Esophagus squamous epithelium (tissue), 5 donors: Measurements from ENCODE around the gene GBP6. TPM values are rescaled to one million over a fixed set of nuclear protein-coding genes. Genes with fewer than 3 reads are reported as not detected.

ENCODE experiments used
- DNase-seq: peaks from one replicate; lab custom pipeline; 2025; lab: John Stamatoyannopoulos, UW
- H3K27ac ChIP-seq, 4 donors: fragments of 200-600 bp; sonication (generic); one replicate each; pipeline ENCODE4 v1.5.1; 2016 to 2019; ENCODE audit warnings: mild to moderate bottlenecking in 1 of 4
- H3K27me3 ChIP-seq, 4 donors: fragments of 200-600 bp; sonication (generic); 1 replicate in 3 of 4; 2 replicates in 1 of 4; pipeline versions ENCODE4 v1.5.1 to v1.6.0; 2017 to 2021; ENCODE audit warnings: antibody characterized with exemption in 1 of 4
- H3K36me3 ChIP-seq, 3 donors: fragments of 200-600 bp; sonication (generic); one replicate each; pipeline ENCODE4 v1.5.1; 2016 to 2019
- H3K4me1 ChIP-seq, 3 donors: fragments of 200-600 bp; sonication (generic); one replicate each; pipeline ENCODE4 v1.5.1; 2017 to 2019
- H3K4me3 ChIP-seq, 4 donors: fragments of 200-600 bp; sonication (generic); 1 replicate in 3 of 4; 2 replicates in 1 of 4; pipeline ENCODE4 v1.5.1; 2016 to 2019; ENCODE audit warnings: mild to moderate bottlenecking in 2 of 4, moderate library complexity in 1 of 4
- H3K9me3 ChIP-seq, 3 donors: fragments of 200-600 bp; sonication (generic); one replicate each; pipeline ENCODE4 v1.5.1; 2016 to 2019
- CTCF ChIP-seq, 6 experiments: fragments of 450-650 bp in 4 of 6; fragments of 200-600 bp in 2 of 6; sonication (generic) in 2 of 6; IDR thresholded peaks; one replicate each; pipeline ENCODE4 v1.5.1; 2016 to 2019; ENCODE audit warnings: antibody characterized with exemption in 6 of 6, mild to moderate bottlenecking in 4 of 6, moderate library complexity in 4 of 6
- POLR2A ChIP-seq, 4 donors: fragments of 450-650 bp; IDR thresholded peaks; one replicate each; pipeline ENCODE4 v1.6.1; 2017; ENCODE audit warnings: antibody characterized with exemption in 4 of 4, mild to moderate bottlenecking in 4 of 4, moderate library complexity in 3 of 4
- WGBS, 2 donors: methylation state at CpG; one replicate each; pipeline ENCODE4 v1.1.5; 2018; 5-methylcytosine and 5-hydroxymethylcytosine counted together
- intact Hi-C: fragments of 100-400 bp; cut with DNase I; formaldehyde crosslinking; loops from one replicate; pipeline ENCODE4 v1.15.0; 2022
- total RNA-seq, 4 donors: library from RNA; depleted of rRNA; stranded (reverse); fragments of >200 nt; gene quantifications; one replicate each; pipeline ENCODE4 v1.1.0, GENCODE V29; 2016
- donor health status: DM: yes; HTN: yes; CAD: no.

The GBP6 gene
- total RNA-seq, 4 donors from 2014 or later = 419 to 894 (median 477) TPM

GRCh38 chr1:89383185-89383584 lies 19.3 kb downstream of the GBP6 start:
- Histone ChIP-seq H3K36me3 (peaks cover 0 to 100% (median 5%) of the 10 kb centered on the region in 3 donors), H3K27me3 (no peaks in the 10 kb centered on the region), H3K27ac (no peak overlapping the region), H3K9me3 (no peaks in the 10 kb centered on the region), H3K4me3 (no peak overlapping the region), H3K4me1 (no peaks in the 10 kb centered on the region)
- intact Hi-C loops = no loop called here
- TF ChIP-seq POLR2A (IDR thresholded peaks at IDR 0.05) (no peak), CTCF (IDR thresholded peaks at IDR 0.05) (no peak)
- WGBS, 2 donors = 79 to 96% methylated on average over 3 of the region's 3 CpGs
- DNase-seq = no peak

GRCh38 chr1:89390707-89391106 lies 26.8 kb downstream of the GBP6 start:
- intact Hi-C loops = no loop called here
- WGBS, 2 donors = 84 to 89% methylated on average over 2 of the region's 2 CpGs
- no peak for DNase-seq

GRCh38 chr1:89391686-89392085 lies 27.8 kb downstream of the GBP6 start:
- H3K36me3 ChIP-seq = peaks cover 0 to 44% (median 0%) of the 10 kb centered on the region in 3 donors
- intact Hi-C loops = no loop called here
- peak overlapping the region in 2 of 4 donors; percentile 10 to 32 for H3K27ac ChIP-seq
- TF ChIP-seq CTCF (IDR thresholded peaks at IDR 0.05) (no peak), POLR2A (IDR thresholded peaks at IDR 0.05) (no peak)
- WGBS, 2 donors = 40 to 69% methylated on average over 1 of the region's 1 CpG
- H3K27me3 ChIP-seq = no peaks in the 10 kb centered on the region
- no peak overlapping the region for H3K4me3 ChIP-seq
- DNase-seq = no peak
- H3K9me3 ChIP-seq = no peaks in the 10 kb centered on the region
- H3K4me1 ChIP-seq = peaks cover 0 to 11% (median 0%) of the 10 kb centered on the region in 3 donors

More at GRCh38 chr1:89390707-89391106, 26.8 kb downstream of the GBP6 start:
- Histone ChIP-seq H3K27me3 (no peaks in the 10 kb centered on the region), H3K4me3 (no peak overlapping the region), H3K9me3 (no peaks in the 10 kb centered on the region), H3K4me1 (peaks cover 0 to 11% (median 0%) of the 10 kb centered on the region in 3 donors), H3K27ac (no peak overlapping the region), H3K36me3 (peaks cover 0 to 54% (median 0%) of the 10 kb centered on the region in 3 donors)
- TF ChIP-seq POLR2A (IDR thresholded peaks at IDR 0.05) (no peak), CTCF (IDR thresholded peaks at IDR 0.05) (no peak)

- no peak for TF ChIP-seq POLR2A (IDR thresholded peaks at IDR 0.05)
- TF ChIP-seq CTCF (IDR thresholded peaks at IDR 0.05) = no peak
- no peak for DNase-seq
- 42 to 51% methylated on average over 2 of the region's 3 CpGs for WGBS, 2 donors
- no peak overlapping the region for H3K4me3 ChIP-seq
- H3K27ac ChIP-seq = peak overlapping the region in 3 of 4 donors; percentile 45 to 68 (median 64)
- no peaks in the 10 kb centered on the region for H3K27me3 ChIP-seq
- intact Hi-C loops = no loop called here
- peaks cover 0 to 11% (median 0%) of the 10 kb centered on the region in 3 donors for H3K4me1 ChIP-seq
- no peaks in the 10 kb centered on the region for H3K9me3 ChIP-seq
- peaks cover 0 to 27% (median 0%) of the 10 kb centered on the region in 3 donors for H3K36me3 ChIP-seq
These were observed 31.0 kb downstream of the GBP6 start for GRCh38 chr1:89394851-89395250.

GRCh38 chr1:89396902-89397301 lies 33.0 kb downstream of the GBP6 start:
- Histone ChIP-seq H3K27ac (no peak overlapping the region), H3K27me3 (no peaks in the 10 kb centered on the region), H3K4me3 (no peak overlapping the region), H3K4me1 (peaks cover 0 to 11% (median 0%) of the 10 kb centered on the region in 3 donors), H3K36me3 (peaks cover 0 to 7% (median 0%) of the 10 kb centered on the region in 3 donors), H3K9me3 (no peaks in the 10 kb centered on the region)
- no peak for TF ChIP-seq CTCF (IDR thresholded peaks at IDR 0.05)
- TF ChIP-seq POLR2A (IDR thresholded peaks at IDR 0.05) = no peak
- no peak for DNase-seq
- intact Hi-C loops = no loop called here
